OCI-M2 (cell line): ENCODE results near the gene RAI1.
"Not testable (repeated sequence)": the region's sequence is repeated elsewhere in the genome, so short reads cannot be mapped to it uniquely, and the experiment has no call there.

Source experiments
- DNase-seq: peaks from one replicate; lab custom pipeline; 2025; ENCODE audit not compliant: unreplicated experiment; lab: John Stamatoyannopoulos, UW

The RAI1 gene

DNA sequence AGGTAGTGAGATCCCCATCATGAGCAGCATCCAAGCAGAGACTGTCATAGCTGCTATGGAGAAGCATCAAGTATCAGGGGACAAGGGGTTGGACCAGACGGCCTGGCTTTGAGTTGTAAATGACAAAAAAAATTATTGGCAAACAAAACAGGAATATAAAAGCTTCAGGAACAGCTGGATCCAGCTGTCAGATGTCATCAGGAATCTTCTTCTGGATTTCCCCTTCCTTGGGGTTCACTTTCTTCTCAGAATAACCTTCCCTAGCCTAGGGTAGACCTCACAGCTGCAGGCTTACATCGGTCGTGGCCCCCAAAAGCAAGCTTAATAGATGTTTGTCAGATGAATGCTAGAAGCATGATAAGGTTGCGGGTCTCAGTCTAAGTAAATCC is 17.2 kb upstream of the RAI1 start:
- DNase-seq, result no peak

DNA sequence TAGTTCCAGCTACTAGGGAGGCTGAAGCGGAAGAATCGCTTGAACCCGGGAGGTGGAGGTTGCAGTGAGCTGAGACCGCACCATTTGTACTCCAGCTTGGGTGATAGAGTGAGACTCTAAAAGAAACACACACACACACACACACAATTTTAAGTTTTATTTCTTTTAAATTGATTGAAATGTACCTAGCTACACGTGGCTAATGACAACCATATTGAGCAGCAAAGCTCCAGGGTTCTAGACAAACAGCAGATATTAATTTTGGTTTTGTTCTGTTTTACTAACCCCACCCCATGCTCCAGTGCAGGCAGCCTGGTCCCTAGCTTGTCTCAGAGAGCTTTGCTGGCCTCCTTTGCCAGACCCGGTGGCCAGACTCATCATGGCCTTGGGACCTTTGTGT is 16.0 kb upstream of the RAI1 start:
- no peak for DNase-seq

DNA sequence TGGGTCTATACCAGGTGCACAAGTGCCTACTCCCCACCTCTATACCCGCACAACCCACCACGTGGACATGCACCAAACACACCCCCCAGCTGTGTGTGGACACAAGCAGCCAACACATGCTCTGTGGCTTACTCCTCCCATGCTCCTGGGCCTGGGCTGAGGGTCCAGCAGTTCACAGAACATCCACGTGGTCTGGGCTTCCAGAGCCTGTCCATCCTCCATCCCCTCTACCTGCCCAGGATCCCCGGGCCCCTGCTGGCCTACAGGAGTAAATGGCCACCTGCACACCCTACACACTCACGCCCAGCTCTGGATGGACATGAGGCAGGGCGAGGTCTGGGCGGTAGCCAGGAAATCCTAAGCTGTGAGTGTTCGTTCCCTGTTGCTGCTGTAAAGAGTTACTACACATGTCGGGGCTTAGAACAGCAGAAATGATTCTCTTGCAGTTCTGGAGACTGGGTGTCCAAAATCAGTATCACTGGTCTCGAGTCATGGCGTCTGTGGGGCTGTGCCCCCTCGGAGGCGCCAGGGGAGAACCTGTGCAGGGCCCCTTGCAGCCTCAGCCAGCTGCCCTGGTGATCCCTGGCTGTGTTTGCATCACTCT is 15.0 kb upstream of the RAI1 start:
- no peak for DNase-seq

DNA sequence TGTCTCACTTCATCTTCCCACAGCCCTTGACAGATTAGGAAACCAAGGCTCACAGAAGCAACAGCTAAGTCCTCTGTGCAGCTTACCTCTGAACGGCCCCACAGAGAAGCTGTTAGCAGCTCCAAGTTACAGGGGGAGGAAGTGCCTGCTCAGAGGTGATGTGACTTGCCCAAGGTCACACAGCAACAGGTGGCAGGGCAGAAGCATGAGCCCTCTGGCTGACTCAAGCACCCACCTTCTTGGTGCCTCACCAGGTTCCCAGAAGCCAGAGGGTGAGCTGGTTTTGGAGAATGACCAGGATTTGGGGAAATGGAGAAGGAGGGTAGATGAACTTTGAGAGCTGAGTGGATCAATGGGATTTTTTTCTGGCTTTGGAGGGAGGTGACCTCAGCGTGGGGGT is 14.0 kb upstream of the RAI1 start:
- DNase-seq, result no peak

DNA sequence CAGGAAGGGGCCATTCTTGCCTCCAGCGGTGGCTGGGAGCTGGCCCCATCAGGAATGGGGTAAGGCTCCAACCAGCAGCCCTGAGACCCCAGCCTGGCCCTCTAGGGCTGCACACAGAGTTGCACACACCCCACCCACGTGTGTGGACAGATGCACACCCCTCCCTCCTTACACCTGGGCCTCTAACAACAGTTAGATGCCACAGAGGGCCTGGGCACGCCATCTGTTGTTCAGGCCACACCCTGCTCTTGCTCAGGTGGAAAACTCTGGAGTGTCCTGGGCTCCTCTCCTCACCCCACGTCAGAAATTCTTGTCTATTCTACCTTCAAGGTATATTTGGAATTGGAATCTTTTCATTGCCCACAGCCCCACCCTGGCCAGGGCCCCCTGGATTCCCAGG is 13.3 kb upstream of the RAI1 start:
- DNase-seq, result no peak

DNA sequence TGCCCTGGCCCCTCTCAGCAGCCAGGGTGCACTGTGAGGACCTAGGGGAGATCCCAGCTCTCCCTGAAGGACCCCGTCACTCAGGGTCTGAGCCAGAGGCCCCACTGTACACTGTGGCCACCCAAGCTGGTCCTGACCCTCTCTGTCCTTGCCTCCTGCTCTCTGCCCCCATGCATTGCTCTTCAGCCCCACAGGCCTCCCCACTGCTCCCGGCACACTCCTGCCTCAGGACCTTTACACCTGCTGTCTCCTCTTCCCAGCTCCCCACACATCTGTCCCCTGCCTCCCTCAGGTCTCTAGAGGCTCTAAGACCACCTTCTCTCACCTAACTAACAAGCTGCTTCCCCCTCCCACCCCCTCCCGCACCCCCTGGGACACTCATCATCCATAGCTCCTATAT is 12.9 kb upstream of the RAI1 start:
- DNase-seq, result no peak

DNA sequence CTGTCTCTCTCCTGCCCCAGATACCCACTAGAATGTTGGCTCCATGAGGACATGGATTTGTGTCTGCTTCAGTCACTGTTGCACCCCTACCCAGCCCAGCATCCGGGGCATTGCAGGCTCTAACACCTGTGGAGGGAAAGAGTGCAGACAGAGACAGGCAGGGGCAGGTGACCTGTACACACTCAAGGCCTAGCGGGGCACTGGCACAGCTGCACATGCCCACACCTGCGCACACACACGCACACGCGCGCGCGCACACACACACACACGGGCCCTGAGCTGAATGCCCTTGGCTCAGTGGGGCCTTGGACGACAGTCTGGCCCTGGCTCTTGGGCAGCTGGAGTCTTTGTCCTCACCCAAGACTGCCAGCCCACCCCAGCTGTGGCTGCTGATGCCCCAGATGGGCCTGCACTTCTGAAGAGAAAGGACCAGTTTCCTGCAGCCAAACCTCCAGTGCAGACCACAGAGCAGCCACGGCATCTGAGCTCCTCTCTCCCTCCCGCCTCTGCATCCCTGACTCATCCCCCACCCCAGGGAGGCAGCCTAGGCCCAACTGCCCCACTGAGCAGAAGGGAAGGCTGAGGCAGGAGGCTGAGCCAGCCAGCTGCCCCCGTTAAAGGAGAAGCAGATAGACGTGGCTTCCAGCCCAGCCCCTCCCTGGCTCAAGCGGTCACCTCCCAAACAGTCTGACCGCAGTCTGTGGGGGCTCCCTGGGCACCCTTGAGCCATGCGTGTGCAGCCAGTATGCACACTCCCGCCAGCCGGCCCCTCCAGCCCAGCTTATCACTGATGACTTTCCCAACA is 12.3 kb upstream of the RAI1 start:
- DNase-seq, result no peak

DNA sequence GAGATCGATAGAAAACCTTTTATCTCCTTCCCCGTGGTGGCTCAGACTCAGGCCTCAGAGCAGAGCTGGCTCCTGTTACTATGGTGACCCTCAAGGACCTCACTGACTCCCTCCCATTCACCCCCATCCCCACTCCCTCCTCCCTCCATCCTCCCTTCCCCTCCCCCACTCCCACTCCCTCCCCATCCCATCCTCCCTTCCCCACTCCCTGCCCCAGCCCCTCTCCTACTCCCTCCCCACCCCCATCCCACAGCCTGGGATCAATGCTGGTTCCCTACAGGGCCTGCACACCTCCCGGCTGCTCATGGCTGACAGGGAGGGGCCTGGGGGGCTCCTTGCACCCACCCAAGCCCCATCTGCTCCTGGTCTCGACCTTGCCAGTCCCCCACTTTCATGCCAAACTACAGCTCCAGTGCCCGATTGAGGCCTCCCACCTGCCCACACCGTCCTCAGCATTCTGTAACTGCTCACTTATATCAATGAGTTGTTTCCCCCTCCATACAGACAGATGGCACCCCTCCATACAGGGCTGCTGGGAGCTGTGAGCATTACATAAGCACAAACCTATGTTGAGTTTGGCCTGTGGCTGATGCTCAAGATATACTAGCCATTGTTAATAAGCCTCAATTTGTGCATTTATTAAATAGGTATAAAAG is 11.6 kb upstream of the RAI1 start:
- DNase-seq, result no peak

DNA sequence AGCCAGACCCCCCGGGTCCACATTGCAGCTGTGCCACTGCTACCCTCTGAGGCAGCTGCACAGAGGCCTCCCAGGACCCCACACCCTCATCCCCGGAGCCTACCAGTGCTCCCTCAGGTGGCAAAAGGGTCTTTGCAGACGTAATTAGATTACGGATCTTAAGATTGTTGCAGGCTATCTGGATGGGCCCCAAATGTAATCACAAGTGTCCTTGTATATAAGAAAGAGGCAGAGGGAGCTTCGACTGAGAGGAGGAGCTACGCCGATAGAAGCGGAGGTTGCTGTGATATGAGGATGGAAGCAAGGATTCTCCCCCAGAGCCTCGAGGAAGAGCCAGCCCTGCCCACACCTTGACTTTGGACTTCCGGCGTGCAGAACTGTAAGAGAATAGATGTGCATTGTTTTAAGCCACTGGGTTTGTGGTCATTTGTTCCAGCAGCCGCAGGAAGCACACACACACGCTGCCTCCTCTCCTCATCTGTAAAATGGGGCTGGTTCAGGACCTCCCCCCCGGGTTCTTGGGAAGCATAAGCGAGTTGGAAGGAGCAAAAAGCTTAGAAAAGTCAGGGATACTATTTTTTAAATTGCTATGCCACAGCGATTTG is 10.5 kb upstream of the RAI1 start:
- DNase-seq, result no peak

DNA sequence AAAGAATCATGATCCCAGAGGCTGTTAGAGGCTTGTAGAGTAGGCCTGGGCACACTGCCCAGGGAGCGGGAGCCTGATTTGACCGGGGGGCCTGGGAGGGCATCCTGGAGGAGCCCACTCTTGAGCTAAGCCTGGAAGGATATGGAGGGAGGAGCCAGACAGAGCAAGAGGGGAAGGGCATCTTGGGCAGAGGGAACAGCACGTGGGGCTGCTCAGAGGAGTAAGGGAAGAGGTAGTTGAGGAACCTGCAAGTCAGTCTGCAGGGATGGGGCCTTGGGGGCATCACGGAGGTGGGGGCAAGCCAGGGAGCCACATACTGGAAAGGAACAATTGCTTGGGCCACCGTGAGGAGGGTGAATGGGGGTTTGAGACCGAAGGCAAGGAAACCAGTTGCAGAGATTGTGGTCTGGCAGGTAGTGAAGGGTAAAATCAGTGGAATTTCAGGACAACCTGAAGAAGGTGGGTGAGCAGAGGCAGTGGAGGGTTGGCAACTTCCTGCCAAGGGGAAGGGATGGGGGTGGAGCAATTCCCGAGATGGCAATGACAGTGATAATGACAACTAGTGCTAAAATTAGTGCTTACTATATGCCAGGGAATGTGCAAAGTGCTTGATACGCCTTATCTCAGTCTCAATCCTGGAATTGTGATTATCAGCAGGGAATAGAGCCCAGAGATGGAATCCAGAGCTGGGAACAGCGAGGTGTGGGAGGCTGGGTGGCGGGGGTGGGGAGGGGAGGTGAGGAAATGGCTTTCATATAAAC is 9.7 kb upstream of the RAI1 start:
- DNase-seq, result no peak

DNA sequence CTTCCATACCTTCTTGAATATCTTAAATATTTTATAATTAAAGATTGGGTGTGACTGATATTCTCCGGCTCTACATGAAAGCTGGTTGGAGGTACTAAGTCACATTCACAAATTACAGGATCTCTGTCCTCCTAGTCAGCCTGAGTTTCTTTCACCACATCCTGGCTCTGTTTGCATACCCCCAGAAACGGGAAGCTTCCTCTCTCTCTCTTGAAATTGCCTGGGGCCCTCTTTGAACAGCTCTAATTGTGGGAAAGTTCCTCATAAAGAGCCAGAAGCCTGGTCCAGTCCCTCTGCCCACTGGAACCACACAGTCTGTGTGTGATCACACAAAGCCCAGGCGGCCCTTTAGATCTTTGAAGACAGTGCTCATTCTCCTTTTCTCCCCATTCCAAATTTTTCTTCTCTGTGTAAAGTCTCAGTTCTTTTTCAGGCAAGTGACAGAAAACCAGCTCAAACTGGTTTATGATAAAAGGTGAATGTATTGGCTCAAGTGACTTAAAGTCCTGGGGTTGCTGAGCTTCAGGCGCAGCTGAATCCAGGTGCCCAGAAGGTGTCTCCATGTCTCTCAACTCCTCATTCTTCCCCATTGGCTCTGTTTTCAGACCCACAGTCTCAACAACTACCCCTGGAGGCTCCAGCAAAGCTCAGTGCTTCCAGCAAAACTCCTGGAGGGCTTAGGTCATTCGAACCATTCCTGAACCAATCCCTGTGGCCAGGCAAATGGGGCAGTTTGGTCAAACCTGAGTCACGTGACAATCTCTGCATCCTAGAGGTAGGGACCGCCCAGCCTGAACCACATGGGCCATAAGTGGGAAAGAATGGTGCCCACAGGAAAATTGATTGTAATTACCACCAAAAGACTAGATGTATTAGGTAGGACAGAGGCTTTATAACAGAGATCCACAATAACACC is 8.5 kb upstream of the RAI1 start:
- no peak for DNase-seq

DNA sequence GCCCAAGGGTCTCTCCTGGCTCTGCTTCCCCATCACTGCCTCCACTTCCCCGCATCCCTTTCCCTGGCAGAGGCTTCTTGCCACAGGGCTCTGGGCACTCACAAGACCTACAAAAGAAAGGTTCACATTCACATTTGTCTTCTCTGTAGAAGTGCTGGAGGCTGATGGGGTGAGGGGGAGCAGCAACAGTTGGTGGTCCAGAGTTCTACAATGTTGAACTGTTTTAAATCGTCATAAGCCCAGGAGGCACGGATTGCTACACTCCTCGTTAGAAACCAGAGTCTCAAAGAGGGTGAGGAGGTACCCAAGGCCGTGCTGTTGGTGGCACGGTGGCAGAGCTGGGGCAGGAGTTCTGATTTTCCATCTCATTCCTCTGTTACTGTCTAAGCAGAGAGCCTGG is 5.8 kb upstream of the RAI1 start:
- DNase-seq, result no peak

DNA sequence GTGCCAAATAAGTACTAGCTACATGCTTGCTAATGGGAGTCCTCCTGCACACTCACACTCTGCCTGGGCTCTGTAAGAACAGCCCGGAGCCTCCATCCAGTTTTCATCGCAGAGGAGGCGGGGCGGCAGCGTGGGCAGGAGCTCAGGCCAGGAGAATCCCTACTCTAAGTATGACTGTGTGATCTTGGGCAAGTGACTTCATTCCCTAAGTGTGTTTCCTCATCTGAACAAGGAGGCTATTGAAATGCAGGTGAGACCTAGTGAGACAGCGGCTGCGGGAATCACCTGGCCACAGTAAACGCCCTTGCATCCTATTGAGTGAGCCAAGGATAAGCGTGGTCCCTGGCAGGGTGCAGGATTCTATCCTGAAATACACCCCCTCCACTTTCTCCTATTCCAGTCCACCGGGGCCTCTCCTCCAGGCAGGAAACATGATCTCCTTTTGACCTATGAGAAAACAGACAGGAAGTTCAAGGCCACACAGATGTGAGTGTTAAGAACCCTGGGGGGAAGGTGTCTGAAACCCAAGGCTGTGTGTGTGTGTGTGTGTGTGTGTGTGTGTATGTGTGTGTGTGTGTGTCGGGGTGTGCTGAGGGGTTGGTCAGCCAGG is 5.2 kb upstream of the RAI1 start:
- DNase-seq, result no peak

DNA sequence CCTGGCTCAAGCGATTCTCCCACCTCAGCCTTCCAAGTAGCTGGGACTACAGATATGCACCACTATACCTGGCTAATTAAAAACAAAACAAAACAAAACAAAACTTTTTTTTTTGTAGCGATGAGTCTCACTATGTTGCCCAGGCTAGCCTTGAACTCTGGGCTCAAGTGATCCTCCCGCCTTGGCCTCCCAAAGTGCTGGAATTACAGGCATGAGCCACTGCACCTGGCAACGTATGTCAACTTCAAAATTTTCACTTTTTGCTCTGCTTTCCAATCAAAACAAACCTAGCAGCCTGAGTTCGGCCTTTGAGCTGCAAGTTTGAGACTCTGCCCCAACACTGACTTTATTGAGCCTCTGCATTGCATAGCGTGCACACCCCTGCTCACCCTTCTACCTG is 4.5 kb upstream of the RAI1 start:
- no peak for DNase-seq

DNA sequence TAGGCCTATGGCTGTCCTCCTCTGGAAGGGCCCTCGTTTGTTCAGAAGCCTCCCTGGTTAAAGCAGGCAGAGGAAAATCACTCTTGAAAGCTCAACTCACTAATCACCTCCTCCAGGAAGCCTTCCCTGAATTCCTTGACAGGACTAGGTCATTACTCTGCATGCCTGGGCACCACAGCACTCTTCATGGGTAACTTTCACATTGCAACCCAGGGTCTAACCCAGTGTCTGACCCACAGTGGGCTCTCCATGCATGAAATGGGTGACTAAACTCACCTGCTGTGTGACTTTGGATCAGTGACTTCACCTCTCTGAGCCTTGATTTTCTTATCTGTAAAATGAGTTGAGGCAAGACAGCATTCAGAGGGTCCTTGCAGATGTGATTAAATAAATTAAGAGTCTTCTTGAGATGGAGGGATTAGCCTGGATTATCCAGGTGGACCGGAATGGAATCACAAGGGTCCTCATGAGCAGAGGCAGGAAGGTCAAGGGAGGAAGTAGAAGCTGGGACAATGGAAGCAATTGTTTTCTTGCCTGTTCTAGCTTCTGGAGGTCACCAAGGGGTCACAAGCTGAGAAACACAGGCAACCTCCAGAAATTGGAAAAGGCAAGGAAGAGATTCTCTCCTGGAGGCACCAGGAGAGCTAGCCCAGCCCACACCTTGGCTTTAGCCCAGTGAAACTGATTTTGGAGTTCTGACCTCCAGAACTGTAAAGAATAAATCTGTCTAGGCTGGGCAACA is 3.8 kb upstream of the RAI1 start:
- no peak for DNase-seq

DNA sequence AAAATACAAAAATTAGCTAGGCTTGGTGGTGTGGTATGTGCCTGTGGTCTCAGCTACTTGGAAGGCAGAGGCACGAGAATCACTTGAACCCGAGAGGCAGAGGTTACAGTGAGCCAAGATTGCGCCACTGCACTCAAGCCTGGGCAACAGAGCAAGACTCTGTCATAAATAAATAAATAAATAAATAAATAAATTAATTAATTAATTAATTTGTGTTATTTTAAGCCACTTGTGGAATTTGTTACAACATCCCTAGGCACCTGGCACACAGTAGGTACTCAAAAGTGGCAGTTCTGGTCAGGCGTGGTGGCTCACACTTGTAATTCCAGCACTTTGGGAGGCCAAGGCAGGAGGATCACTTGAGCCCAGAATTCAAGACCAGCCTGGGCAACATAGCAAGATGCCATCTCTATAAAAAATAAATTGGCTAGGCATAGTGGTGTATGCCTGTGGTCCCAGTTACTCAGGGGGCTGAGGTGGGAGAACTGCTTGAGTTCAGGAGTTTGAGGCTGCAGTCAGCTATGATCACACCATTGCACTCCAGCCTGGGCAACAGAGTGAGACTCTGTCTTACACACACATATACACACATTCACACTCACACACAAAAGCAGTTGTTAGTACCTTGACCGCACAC is 3.1 kb upstream of the RAI1 start:
- DNase-seq, result not testable (repeated sequence)

DNA sequence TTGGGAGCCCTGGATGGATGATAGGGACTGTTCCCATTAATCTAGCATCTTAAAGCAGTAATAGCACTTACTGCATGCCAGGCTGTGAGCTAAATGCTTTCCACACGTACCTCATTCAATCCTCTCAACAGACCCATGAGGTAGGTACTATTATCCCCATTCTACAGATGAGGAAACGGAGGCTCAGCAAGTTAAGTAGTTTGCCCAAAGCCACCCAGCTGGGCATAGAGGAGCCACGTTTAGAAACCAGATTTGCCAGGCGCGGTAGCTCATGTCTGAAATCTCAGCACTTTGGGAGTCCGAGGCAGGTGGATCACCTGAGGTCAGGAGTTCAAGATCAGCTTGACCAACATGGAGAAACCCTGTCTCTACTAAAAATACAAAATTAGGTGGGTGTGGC is 2.0 kb upstream of the RAI1 start:
- no peak for DNase-seq

DNA sequence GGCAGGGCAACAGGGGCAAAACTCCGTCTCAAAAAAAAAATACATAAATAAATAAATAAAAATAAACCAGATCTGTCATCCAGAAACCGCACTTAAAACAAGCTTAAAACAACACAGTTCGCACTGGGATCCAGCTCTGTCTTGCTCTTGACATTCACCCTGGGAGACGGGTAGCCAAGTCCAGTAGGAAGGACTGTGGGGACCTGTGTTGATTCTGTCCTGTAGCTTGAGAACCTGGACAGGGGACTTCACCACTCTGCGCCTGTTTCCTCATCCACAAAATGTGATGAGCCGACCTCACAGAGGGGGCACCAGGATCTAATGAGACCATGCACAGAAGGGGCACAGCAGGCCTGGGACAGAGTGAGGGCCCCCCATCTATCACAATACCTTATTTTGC is 1.5 kb upstream of the RAI1 start:
- no peak for DNase-seq
